T-helper 22 cell (primary cell): Measurements from ENCODE around the gene TXNDC16.
"Not testable (repeated sequence)": the region's sequence is repeated elsewhere in the genome, so short reads cannot be mapped to it uniquely, and the experiment has no call there.

Source experiments
- DNase-seq: peaks from one replicate; pipeline ENCODE4 v3.0.0-alpha.2; 2020; ENCODE audit warnings: low read depth

TXNDC16 gene

DNA sequence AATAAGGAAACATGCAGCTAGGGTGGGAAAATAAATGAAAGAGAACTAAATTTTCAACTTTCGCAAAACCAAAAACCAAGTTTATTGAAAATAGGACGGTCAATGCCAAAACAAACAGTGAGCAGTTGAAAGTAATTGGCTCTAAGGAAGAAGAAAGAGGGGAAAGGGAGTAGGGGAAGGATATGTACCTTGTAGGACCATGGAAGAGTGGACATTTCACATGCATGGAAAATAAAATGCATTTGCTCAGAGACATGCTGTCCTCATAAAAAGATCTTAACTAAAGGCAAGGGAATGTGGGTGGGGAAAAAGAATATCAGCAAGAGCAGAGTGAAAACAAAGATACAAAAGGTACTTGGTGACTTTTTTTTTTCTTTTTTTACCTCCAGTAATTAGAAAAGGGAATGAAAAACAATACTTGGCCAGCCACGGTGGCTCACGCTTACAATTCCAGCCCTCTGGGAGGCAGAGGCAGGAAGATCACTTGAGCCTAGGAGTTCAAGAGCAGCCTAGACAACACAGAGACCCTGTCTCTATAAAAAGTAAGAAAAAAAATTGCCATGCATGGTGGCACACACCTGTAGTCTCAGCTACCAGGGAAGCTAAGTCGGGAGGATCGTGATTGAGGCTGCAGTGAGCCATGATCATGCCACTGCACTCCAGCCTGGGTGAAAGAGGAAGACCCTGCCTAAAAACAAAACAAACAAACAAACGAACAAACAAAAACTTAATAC, 6.6 kb downstream of the TXNDC16 start:
- DNase-seq: no peak

DNA sequence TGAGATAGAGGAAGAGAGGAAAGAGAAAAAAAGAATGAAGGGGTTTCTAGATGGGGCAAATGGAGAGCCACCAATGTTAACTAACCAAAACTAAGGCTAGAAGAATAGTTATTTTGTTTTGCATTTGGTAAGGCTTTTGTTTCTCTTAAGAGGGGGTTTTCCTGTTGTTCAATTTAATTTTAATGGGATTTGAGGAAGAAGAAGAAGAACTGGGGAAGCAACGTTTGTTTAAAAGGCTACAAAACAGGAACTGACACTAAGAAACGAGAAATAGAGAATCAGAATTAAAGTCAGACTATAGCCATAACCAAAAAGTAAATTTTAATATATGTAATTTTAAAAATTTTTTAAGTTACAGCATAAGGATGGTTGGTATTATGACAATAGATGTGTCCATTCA, 13.7 kb downstream of the TXNDC16 start:
- DNase-seq: no peak

DNA sequence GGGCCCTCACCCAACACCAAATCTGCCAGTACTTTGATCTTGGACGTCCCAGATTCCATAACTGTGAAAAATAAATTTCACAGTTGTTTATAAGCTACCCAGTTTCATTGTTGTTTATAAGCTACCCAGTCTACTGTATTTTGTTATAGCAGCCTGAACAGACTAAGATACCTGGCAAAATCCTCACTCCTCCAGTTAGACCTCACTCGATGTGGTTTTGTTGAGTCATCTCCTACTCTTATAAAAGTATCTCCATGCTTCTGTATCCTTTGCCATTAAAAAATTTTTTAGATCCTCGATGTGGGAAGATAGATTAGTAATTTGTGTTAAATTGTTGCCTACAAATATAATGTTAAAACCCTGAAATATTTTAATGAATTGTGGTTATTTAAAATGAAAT, 16.0 kb downstream of the TXNDC16 start:
- no peak for DNase-seq

DNA sequence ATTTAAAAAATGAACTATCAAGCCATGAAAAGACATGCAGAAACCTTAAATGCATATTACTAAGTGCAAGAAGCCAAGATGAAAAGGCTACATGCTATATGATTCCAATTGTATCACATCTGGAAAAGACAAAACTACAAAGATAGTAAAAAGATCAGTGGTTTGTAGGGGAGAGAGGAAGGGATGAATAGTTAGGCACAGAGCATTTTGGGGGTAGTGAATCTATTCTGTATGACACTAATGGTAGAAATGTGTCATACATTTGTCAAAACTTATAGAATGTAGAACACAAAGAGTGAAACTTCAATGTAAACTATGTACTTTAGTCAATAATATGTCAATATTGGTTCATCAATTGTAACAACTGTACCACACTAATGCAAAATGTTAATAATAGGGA, 20.8 kb downstream of the TXNDC16 start:
- DNase-seq: no peak

DNA sequence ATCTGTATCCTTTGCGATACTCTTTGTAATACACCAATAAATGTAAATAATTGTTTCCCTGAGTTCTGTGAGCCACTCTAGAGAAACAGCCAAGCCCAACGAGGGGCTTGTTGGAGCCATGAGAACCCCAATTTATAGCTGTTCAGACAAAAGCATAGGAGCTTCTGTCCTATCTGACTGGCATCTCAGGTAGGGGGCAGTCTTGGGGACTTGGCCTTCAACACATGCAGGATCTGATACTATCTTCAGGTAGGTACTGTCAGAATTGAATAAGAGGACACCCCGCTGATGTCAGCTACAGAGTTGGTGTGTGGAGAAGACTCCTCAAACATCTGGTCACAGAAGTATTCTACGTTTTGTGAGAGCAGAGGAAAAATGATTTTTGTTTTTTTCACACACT, 25.3 kb downstream of the TXNDC16 start:
- DNase-seq: no peak

DNA sequence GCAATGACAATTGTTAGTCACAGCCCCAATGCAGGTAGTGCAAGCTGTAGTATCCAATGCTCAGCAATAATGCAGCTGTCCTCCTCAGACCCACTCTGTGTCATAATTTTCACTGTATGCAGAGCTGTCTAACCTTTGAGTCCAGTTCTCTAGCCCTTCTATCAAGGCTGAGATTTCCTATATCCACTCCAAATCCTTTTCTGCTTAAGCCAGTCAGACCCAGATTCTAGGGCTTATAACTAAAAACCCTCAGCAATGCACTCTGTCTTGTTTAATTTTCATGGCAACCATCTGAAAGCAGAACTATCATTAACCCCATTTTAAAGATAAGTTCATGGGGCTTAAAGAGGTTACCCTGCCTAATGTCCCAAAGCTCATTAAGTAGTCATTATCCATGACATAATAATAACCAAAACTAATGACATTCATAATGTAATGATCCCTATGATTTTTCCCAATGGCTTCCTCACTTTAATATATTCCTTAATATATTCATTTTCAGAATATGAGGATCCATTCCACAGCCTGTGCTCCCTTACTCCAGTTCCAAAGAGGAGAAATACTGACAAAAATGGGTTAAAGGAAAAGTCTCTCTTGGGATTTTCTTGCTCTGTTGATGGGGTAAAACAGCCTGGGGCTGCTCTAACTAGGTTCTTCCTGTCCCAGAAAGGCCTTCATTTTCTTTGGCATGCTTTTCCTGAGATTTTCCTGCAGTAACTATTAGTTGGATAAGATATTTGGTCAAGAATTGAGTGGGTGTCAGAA, 29.5 kb downstream of the TXNDC16 start:
- DNase-seq: no peak

DNA sequence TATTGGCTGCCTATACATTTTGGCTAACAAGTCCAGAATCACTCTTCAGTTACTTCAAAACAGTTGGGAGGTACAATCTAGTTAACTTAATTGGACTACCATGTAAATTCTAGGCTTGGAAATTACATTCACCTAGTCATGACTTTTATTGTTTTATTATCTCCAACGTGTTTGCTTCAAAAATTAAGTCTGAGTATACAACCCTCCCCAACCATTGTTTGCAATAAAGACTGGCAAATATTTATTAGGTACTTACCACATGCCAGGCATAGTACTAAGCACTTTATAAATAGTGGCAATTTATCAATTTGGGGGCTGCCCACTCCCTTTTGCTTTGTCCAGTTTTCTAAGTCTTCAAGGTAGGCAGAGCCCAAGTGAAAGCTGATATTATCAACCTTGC, 30.3 kb downstream of the TXNDC16 start:
- no peak for DNase-seq

DNA sequence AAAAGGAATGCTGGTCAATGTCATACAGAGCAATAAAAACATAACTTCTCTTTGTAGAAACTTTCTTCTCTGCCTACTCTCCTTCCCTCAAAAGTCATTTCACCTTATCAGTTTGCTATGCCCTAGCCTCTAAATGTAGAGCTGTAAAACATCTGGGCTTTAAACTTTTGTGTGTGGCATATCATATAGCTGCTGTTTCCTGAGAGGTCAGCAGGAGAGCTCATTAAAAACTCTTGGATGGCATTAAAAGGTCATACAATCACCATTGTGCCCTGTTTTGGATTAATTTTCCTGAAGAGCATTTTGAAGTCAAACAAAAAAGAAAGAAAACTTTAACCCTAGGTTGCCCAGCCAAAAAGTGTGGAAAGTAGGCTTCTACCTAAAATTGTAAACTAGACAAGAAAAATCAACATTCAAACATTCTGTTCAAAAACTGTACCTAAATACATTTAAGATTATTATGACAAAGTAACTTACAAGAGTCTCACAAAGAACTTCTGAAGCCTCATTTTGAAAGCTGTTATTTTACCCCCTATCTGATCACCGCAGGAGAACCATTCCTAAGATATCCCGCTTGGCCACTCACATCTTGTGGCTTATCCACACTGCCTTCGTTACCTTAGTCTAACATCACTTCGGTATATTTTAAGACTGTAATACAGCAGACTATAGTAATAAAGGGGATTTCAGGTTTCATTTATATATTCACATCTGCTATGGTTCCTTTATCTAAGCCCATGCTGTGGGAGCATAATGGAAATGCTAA, 38.1 kb downstream of the TXNDC16 start:
- DNase-seq: no peak

DNA sequence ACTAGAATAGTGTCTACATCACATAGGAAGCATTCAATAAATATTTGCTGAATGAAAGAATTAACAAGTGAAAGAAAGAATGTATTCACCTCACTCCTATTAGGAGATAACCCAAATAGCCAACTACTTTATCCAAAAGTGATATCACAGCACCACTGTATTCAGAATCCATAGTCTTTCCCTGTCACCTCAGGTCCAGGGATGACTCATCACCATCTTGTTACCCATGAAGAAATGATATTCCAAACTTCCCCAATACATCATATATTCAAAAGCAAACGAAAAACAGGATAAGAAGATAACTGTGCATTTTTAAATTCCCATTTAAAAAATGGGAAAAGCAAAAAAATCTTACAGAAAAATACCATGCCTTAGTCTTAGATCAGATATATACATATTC, 39.1 kb downstream of the TXNDC16 start:
- no peak for DNase-seq

DNA sequence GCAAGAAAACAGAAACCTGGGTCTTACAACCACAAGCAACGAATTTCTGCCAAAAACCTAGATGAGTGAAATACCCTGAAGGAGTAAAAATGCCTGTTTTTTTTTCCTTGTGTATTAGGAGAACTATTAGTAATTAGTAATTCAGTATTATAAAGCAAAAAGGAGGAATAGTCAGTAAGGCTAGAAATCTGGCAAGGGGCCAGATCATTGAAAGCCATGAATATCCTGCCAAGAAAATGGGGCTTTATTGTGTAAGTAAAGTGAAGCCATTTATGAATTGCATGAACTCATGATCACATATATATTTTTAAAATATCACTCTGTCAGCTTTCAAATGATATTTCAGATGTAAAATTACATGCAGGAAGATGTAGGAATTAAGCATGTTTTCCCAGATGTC, 57.9 kb downstream of the TXNDC16 start:
- DNase-seq: no peak

DNA sequence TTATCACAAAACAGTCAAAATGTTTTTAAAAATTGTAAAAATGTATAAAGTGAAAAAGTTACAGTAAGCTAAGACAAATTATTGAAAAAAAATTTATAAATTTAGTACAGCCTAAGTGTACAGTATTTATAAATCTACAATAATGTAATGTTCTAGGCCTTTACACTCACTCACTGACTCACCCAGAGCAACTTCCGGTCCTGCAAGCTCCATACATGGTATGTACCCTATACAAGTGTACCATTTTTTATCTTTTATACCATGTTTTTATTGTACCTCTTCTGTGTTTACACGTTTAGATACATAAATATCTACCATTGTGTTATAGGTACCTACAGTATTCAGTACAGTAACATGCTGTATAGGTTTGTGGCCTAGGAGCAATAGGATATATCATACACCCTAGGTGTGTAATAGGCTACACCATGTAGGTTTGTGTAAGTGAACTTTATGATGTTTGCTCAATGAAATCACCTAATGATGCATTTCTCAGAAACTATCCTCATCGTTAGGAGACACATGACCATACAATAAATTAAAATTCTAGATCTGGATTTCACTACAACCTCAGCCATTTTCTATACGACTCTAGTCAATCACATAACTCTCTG, 66.8 kb downstream of the TXNDC16 start:
- DNase-seq: no peak

DNA sequence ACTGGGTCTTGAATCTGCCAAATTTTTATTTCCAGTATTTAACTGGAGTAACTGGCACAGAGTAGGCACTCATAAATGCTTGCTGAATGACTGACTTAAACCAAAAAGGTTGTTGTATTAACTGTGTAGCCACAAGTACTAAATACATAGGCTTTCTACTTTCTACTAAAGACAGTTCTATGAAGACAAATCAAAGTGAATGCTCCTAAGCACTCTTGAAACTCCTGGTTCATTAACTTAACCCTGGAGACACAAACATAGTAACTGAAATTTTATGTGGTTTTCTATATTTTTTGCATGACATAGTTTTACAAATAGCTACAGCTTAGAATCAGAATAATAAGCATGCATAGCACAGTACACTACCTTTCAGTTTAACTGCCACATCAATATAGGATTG, 70.4 kb downstream of the TXNDC16 start:
- no peak for DNase-seq

DNA sequence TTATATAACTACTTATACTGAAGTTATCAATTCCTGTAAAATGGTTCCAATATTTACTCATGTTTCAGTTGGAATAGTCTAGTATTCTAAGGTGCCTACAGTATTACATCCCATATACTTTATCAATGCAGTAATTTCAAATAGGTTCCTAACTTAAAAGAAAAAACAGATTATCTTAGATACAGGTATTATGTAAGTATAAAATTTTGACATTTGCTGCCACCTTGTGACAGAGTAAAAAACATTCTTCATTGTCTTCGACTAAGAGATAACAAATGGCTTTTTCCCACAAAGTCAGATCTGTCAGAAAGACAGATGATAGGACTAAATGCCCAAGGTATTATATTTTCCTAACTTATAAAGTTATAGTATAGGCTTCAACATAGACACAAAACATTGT, 78.7 kb downstream of the TXNDC16 start:
- no peak for DNase-seq

DNA sequence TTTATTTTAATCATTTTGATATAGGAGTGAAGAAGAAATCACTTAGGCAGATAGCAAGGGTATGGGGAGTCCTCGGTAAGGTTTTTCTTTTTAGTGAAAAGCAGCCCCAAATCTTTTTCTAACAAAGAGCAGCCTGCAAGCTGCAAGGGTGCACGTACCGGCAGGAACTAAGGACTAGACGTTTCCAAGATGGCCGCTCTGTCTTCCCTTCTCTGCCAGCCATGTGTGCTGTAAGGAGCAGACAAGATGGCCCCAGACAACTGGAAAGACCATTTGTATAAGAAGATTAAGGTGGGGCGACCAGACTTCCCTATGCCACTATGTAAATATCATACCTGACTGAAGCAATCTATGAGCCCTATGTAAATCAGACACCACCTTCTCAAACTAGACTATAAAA, 79.6 kb downstream of the TXNDC16 start:
- DNase-seq: no peak

DNA sequence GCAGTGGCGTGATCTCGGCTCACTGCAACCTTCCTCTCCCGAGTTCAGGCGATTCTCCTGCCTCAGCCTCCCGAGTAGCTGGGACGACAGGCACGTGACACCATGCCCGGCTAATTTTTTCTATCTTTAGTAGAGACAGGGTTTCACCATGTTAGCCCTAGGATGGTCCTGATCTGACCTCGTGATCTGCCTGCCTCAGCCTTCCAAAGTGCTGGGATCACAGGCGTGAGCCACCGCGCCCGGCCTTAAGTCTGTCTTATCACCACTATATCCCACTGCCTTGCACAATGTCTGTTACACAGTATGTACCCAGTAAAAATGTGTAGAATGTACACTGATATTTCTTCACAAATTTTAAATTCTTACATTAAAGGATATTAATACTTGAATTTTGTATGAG, 80.1 kb downstream of the TXNDC16 start:
- not testable (repeated sequence) for DNase-seq

DNA sequence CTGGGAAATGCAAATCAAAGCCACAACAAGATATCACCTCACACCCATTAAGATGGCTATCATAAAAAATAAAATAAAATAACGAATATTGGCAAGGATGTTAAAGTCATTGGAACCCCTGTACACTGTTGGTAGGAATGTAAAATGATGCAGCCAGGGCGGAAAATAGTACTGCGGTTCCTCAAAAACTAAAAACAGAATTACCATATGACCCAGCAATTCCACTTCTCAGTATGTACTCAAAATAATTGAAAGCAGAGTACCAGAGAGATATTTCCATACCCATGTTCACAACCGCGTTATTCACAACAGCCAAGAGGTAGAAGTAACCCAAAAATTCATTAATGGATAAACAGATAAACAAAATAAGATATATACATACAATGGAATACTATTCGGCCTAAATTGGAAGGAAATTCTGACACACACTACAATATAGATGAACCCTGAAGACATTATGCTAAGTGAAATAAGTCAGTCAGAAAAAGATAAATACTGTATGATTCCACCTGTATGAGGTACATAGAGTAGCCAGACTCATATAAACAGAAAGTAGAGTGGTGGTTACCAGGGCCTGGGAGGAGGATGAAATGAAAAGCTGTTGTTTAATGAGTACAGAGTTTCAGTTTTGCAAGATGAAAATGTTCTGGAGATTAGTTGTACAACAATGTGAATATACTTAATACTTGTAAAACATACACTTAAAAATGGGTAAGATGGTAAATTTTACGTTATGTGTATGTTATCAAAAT, 84.6 kb downstream of the TXNDC16 start:
- DNase-seq: no peak

DNA sequence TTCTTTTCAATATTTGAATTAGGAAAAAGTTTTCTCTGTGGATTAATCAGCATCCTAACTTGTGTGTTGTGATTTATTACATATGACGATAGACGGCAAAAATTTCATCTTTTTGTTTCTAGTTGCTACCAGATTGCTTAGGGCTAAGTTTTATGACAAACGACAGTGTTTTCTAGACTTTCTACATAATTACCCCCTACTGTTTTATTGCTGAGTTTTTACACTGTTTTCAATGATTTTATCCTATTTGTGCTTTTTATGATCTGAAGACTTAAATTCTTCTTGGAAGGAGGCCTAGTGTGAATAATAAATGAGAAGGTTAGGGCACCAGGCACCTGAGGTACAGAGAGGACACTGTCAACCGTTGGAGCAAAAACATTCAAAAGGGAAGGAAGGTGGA, 88.1 kb downstream of the TXNDC16 start:
- no peak for DNase-seq

DNA sequence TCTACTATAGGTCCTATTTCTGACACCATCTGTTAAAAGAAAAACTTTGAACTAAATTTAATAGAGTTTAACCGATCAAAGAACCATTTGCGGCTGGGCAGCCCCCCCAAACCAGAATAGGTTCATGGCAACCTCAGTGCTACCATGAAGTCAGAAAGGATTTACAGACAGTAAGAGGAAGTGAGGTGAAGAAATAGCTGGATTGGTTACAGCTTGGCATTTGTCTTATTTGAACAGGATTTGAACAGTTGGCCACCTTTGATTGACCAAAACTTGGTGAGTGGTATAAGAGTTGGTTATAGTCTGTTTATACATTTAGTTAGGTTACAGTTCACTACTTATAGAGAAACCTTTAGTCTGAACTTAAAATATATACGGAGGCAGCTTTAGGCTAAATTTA, 88.9 kb downstream of the TXNDC16 start:
- no peak for DNase-seq

DNA sequence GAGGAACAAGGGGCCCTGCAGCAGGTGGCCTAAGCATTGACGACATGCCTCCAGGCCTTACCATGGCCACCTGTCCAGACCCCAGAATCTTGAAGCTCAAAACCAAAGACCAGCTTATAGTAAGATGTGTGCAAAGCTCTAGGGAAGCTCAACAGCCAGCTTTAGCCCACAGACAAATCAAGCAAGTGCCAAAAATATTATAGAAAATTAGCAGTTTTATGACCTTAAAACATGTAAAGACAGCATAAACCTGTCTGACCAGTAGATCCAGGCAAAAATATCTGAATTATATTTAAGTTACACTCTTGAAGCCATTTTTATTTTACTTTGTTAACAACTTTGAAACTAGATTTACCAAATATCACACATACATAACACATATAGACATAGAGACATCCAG, 90.6 kb downstream of the TXNDC16 start:
- no peak for DNase-seq

DNA sequence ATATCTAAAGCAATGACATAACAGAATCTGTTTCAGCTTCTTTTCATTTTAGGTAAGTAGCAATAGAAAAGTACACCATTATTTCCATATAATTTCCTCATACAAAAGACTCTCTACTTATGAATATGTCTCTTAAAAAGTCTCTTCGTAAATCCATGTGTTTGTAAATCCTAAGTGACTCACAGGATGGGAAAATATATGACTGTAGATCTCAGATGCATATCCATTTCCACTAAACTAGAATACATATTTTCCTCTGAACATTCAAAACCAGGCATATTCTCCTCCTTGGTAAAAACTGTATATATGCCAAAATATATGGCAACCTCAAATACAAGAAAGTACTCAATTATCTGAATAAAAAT, 93.6 kb downstream of the TXNDC16 start:
- no peak for DNase-seq

DNA sequence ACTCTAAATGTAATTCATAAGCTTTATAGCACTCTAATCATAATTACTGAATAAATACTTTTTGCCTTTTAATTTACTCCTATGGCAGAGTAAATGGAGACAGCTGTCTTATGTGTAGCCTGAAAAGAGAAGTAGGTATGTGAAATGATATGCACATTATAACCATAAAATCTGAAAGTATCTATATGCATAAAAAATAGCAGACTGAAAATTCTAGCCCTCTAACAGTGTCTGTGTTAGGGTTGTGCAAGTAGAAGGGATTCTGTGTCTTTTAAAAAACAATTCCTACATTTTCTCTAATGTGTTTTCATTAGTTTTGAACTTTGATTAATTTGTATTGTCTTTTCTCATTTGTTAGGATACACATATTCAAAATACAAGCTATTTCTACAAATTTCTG, 94.9 kb downstream of the TXNDC16 start:
- no peak for DNase-seq
